HepG2 (cell line): ENCODE results near the gene MSI2. TPM values are rescaled to one million over a fixed set of nuclear protein-coding genes. Genes with fewer than 3 reads are reported as not detected.

Experiments
- FIP1L1 ChIP-seq: fragments of 200-400 bp; formaldehyde crosslinking; IDR thresholded peaks from 2 replicates; pipeline ENCODE4 v1.6.1; 2018; ENCODE audit warnings: low read depth, mild to moderate bottlenecking, low read length, moderate library complexity, borderline replicate concordance; ENCODE audit not compliant: insufficient read depth
- GLI4 ChIP-seq: sonication (generic); formaldehyde crosslinking; IDR thresholded peaks from 2 replicates; pipeline ENCODE4 v1.5.1; 2020; ENCODE audit warnings: missing genetic modification reagents, mild to moderate bottlenecking, moderate library complexity, borderline replicate concordance
- HNRNPL ChIP-seq: fragments of 200-400 bp; formaldehyde crosslinking; IDR thresholded peaks from 2 replicates; pipeline ENCODE4 v1.6.1; 2017; ENCODE audit warnings: mild to moderate bottlenecking, low read depth, low read length
- PCBP1 ChIP-seq: fragments of 200-400 bp; formaldehyde crosslinking; IDR thresholded peaks from 2 replicates; pipeline ENCODE4 v1.6.1; 2017; ENCODE audit warnings: mild to moderate bottlenecking, low read depth, low read length, borderline replicate concordance
- PTBP1 ChIP-seq: fragments of 200-400 bp; formaldehyde crosslinking; IDR thresholded peaks from 2 replicates; pipeline ENCODE4 v1.6.1; 2018; ENCODE audit warnings: low read length, low read depth; ENCODE audit not compliant: poor library complexity, severe bottlenecking
- RERE ChIP-seq: IDR thresholded peaks from 2 replicates; pipeline ENCODE4 v1.6.1; 2016; ENCODE audit warnings: low read depth, missing genetic modification reagents, missing compliant biosample characterization
- SIX4 ChIP-seq: sonication (generic); formaldehyde crosslinking; IDR thresholded peaks from 2 replicates; pipeline ENCODE4 v1.4.0; 2020; ENCODE audit warnings: missing genetic modification reagents
- SKIL ChIP-seq: sonication (generic); formaldehyde crosslinking; IDR thresholded peaks from 2 replicates; pipeline ENCODE4 v1.8.0; 2022; ENCODE audit warnings: missing genetic modification reagents, mild to moderate bottlenecking, moderate library complexity, borderline replicate concordance
- SMAD9 ChIP-seq: sonication (generic); formaldehyde crosslinking; IDR thresholded peaks from 2 replicates; pipeline ENCODE4 v1.5.1; 2020; ENCODE audit warnings: mild to moderate bottlenecking, missing genetic modification reagents
- SMC3 ChIP-seq: IDR thresholded peaks from 2 replicates; pipeline ENCODE4 v1.6.1; 2011; ENCODE audit warnings: low read length, improper control_type of control experiment
- ZNF207 ChIP-seq: fragments of 450-650 bp; IDR thresholded peaks from 2 replicates; pipeline ENCODE4 v1.6.1; 2016; ENCODE audit warnings: antibody characterized with exemption, borderline replicate concordance
- ZNF431 ChIP-seq: sonication (generic); formaldehyde crosslinking; IDR thresholded peaks from 2 replicates; pipeline ENCODE4 v1.9.0; 2022; ENCODE audit warnings: missing genetic modification reagents, low read depth, mild to moderate bottlenecking, borderline replicate concordance
- ZNF484 ChIP-seq: sonication (generic); formaldehyde crosslinking; IDR thresholded peaks from 2 replicates; pipeline ENCODE4 v1.5.1; 2020; ENCODE audit warnings: mild to moderate bottlenecking, low read depth, missing genetic modification reagents, borderline replicate concordance
- ZNF766 ChIP-seq: sonication (generic); formaldehyde crosslinking; IDR thresholded peaks from 2 replicates; pipeline ENCODE4 v1.5.0; 2020; ENCODE audit warnings: missing genetic modification reagents, borderline replicate concordance
- ZNF776 ChIP-seq: sonication (generic); formaldehyde crosslinking; IDR thresholded peaks from 2 replicates; pipeline ENCODE4 v1.4.0; 2020; ENCODE audit warnings: mild to moderate bottlenecking, missing genetic modification reagents
- polyA plus RNA-seq, 8 experiments: library from polyadenylated mRNA; depleted of rRNA in 3 of 8; stranded (reverse) in 7 of 8; unstranded in 1 of 8; fragments of >200 nt; fragmentation: Illumina TruSeq in 4 of 8; extraction: Trizol in 4 of 8; gene quantifications; 2 replicates each; pipeline versions ENCODE4 v1.2.1 to v1.2.3, GENCODE V29; 2011 to 2016; ENCODE audit warnings: low read depth in 4 of 8, missing spikeins in 1 of 8, mixed read lengths in 1 of 8; ENCODE audit not compliant: insufficient read depth in 1 of 8
- total RNA-seq, 5 experiments: library from RNA; depleted of rRNA; stranded (reverse); fragments of >200 nt; fragmentation: Illumina TruSeq; extraction: Trizol; gene quantifications; 2 replicates each; pipeline ENCODE4 v1.2.3, GENCODE V29; 2016; ENCODE audit warnings: low read depth in 1 of 5
- TF ChIP-seq, protein P1 (sequence below): sonication (generic); formaldehyde crosslinking; IDR thresholded peaks from 2 replicates; pipeline ENCODE4 v1.4.0; 2020; ENCODE audit warnings: missing genetic modification reagents, mild to moderate bottlenecking, borderline replicate concordance
- TF ChIP-seq, protein P2 (sequence below): sonication (generic); formaldehyde crosslinking; IDR thresholded peaks from 2 replicates; pipeline ENCODE4 v1.4.0; 2020; ENCODE audit warnings: missing genetic modification reagents

The MSI2 gene
- total and polyA plus RNA-seq, 2 of the 13 experiments (the other 11 are each of a cell fraction or from before 2014, with no cell fraction given): 77.5 to 78.4 TPM

GRCh38 chr17:57440522-57441269 lies 184.4 kb downstream of the MSI2 start (continued):
- TF ChIP-seq SMAD9 (CRISPR knock-in tag) (no peak), FIP1L1 (no peak), RERE (CRISPR knock-in tag) (no peak), HNRNPL (no peak), ZNF484 (no peak), ZNF776 (CRISPR knock-in tag) (no peak), PCBP1 (no peak), ZNF431 (CRISPR knock-in tag) (no peak), ZNF207 (no peak), ZNF766 (CRISPR knock-in tag) (no peak), SMC3 (peak; percentile 51; the same call in 1 of the 2 replicates), GLI4 (CRISPR knock-in tag) (no peak), PTBP1 (no peak), SKIL (CRISPR knock-in tag) (no peak), SIX4 (CRISPR knock-in tag) (0 out of 2 replicates have a peak, but pooled peaks have one; percentile 11)
- TF ChIP-seq, protein P1, sequence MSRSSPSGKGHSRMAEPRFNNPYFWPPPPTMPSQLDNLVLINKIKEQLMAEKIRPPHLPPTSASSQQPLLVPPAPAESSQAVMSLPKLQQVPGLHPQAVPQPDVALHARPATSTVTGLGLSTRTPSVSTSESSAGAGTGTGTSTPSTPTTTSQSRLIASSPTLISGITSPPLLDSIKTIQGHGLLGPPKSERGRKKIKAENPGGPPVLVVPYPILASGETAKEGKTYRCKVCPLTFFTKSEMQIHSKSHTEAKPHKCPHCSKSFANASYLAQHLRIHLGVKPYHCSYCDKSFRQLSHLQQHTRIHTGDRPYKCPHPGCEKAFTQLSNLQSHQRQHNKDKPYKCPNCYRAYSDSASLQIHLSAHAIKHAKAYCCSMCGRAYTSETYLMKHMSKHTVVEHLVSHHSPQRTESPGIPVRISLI (CRISPR knock-in tag): no peak
- TF ChIP-seq, protein P2, sequence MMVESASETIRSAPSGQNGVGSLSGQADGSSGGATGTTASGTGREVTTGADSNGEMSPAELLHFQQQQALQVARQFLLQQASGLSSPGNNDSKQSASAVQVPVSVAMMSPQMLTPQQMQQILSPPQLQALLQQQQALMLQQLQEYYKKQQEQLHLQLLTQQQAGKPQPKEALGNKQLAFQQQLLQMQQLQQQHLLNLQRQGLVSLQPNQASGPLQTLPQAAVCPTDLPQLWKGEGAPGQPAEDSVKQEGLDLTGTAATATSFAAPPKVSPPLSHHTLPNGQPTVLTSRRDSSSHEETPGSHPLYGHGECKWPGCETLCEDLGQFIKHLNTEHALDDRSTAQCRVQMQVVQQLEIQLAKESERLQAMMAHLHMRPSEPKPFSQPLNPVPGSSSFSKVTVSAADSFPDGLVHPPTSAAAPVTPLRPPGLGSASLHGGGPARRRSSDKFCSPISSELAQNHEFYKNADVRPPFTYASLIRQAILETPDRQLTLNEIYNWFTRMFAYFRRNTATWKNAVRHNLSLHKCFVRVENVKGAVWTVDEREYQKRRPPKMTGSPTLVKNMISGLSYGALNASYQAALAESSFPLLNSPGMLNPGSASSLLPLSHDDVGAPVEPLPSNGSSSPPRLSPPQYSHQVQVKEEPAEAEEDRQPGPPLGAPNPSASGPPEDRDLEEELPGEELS (CRISPR knock-in tag): no peak
